Mesendoderm (in vitro differentiated cells): ENCODE results near the gene RCL1.

Experiments used
- DNase-seq: peaks from one replicate; pipeline ENCODE4 v3.0.0; 2013
- H2AK5ac ChIP-seq: 2 replicates; pipeline ENCODE4 v1.6.1; 2013; ENCODE audit warnings: low read length, inconsistent platforms
- H2BK120ac ChIP-seq: 2 replicates; pipeline ENCODE4 v1.6.1; 2013; ENCODE audit warnings: low read depth, mild to moderate bottlenecking, low read length, moderate library complexity, mixed read lengths
- H2BK15ac ChIP-seq: replicated peaks from 2 replicates; pipeline ENCODE4 v1.6.1; 2013; ENCODE audit warnings: low read depth, mild to moderate bottlenecking, moderate library complexity
- H2BK5ac ChIP-seq: 2 replicates; pipeline ENCODE4 v1.6.1; 2013; ENCODE audit warnings: low read length, inconsistent platforms
- H3K18ac ChIP-seq: 2 replicates; pipeline ENCODE4 v1.6.1; 2013; ENCODE audit warnings: mild to moderate bottlenecking, low read length, mixed read lengths
- H3K23ac ChIP-seq: one replicate; pipeline ENCODE4 v1.6.1; 2013; ENCODE audit warnings: low read length
- H3K27ac ChIP-seq: 2 replicates; pipeline ENCODE4 v1.5.1; 2013; ENCODE audit warnings: low read depth, mild to moderate bottlenecking, inconsistent platforms, low read length, moderate library complexity
- H3K27me3 ChIP-seq: 2 replicates; pipeline ENCODE4 v1.6.1; 2013; ENCODE audit warnings: low read length, control low read depth, mild to moderate bottlenecking, inconsistent platforms; ENCODE audit not compliant: insufficient read depth, poor library complexity
- H3K36me3 ChIP-seq: 2 replicates; pipeline ENCODE4 v1.6.1; 2013; ENCODE audit warnings: low read length, inconsistent platforms; ENCODE audit not compliant: control insufficient read depth, insufficient read depth
- H3K4ac ChIP-seq: one replicate; pipeline ENCODE4 v1.6.1; 2013; ENCODE audit warnings: low read depth, mild to moderate bottlenecking, low read length, moderate library complexity
- H3K4me1 ChIP-seq: 2 replicates; pipeline ENCODE4 v1.6.1; 2013; ENCODE audit warnings: low read depth, low read length, inconsistent platforms; ENCODE audit not compliant: control insufficient read depth
- H3K4me2 ChIP-seq: 2 replicates; pipeline ENCODE4 v1.6.1; 2013; ENCODE audit warnings: low read length
- H3K4me3 ChIP-seq: 2 replicates; pipeline ENCODE4 v1.5.1; 2013; ENCODE audit warnings: mild to moderate bottlenecking, low read length
- H3K56ac ChIP-seq: one replicate; pipeline ENCODE4 v1.6.1; 2013; ENCODE audit warnings: low read length
- H3K79me1 ChIP-seq: 2 replicates; pipeline ENCODE4 v1.6.1; 2013; ENCODE audit warnings: low read length, inconsistent platforms
- H3K79me2 ChIP-seq: 2 replicates; pipeline ENCODE4 v1.6.1; 2013; ENCODE audit warnings: mild to moderate bottlenecking, low read length; ENCODE audit not compliant: control insufficient read depth, insufficient read depth
- H3K9ac ChIP-seq: 2 replicates; pipeline ENCODE4 v1.6.1; 2013; ENCODE audit warnings: low read length, inconsistent platforms
- H4K5ac ChIP-seq: one replicate; pipeline ENCODE4 v1.6.1; 2013; ENCODE audit warnings: low read length
- H4K8ac ChIP-seq: one replicate; pipeline ENCODE4 v1.6.1; 2013; ENCODE audit warnings: low read depth, mild to moderate bottlenecking, control low read depth, low read length, moderate library complexity
- WGBS: extraction: QIAGEN DNeasy Blood & Tissue Kit; methylation state at CpG from one replicate; pipeline ENCODE4 v1.1.7; 2013; ENCODE audit warnings: low lambda C conversion rate, missing lambda C conversion rate; ENCODE audit not compliant: insufficient coverage; ENCODE audit errors: extremely low coverage; 5-methylcytosine and 5-hydroxymethylcytosine counted together

The RCL1 gene

GRCh38 chr9:4799033-4799430, 6.3 kb downstream of the RCL1 start:
- Histone ChIP-seq H2AK5ac (no peak overlapping the region), H3K79me1 (peaks cover 13% of the 10 kb centered on the region), H3K4me3 (no peak overlapping the region), H3K56ac (no peak overlapping the region), H4K8ac (no peak overlapping the region), H3K79me2 (peaks cover 75% of the 10 kb centered on the region), H3K23ac (no peak overlapping the region), H3K27ac (no peak overlapping the region), H3K4me1 (peaks cover 7% of the 10 kb centered on the region), H3K18ac (no peak overlapping the region), H3K4ac (no peak overlapping the region), H4K5ac (no peak overlapping the region), H2BK5ac (no peak overlapping the region), H3K4me2 (no peak overlapping the region), H3K9ac (no peak overlapping the region), H3K36me3 (no peaks in the 10 kb centered on the region), H3K27me3 (no peaks in the 10 kb centered on the region), H2BK15ac (no peak overlapping the region), H2BK120ac (no peak overlapping the region)
- DNase-seq, result peak; percentile 3
- WGBS, result no CpG with 5 or more reads among the region's 3 CpGs

- Histone ChIP-seq H3K79me1 (peaks cover 14% of the 10 kb centered on the region), H3K9ac (no peak overlapping the region), H3K79me2 (peaks cover 76% of the 10 kb centered on the region), H2BK5ac (no peak overlapping the region), H3K23ac (no peak overlapping the region), H3K27me3 (no peaks in the 10 kb centered on the region), H2BK15ac (no peak overlapping the region), H2AK5ac (no peak overlapping the region), H3K56ac (no peak overlapping the region), H3K4me1 (peaks cover 3% of the 10 kb centered on the region), H3K36me3 (no peaks in the 10 kb centered on the region), H3K4me2 (no peak overlapping the region), H2BK120ac (no peak overlapping the region), H3K4me3 (no peak overlapping the region), H4K5ac (no peak overlapping the region), H4K8ac (no peak overlapping the region), H3K27ac (no peak overlapping the region), H3K18ac (no peak overlapping the region), H3K4ac (no peak overlapping the region)
- no CpG with 5 or more reads among the region's 3 CpGs for WGBS
- peak; percentile 53 for DNase-seq
Observed at GRCh38 chr9:4799775-4800174, 7.0 kb downstream of the RCL1 start.

- Histone ChIP-seq H3K79me1 (peaks cover 15% of the 10 kb centered on the region), H3K4me3 (no peak overlapping the region), H3K56ac (no peak overlapping the region), H2AK5ac (no peak overlapping the region), H3K23ac (no peak overlapping the region), H2BK120ac (no peak overlapping the region), H3K4me1 (peaks cover 3% of the 10 kb centered on the region), H2BK5ac (no peak overlapping the region), H3K27me3 (no peaks in the 10 kb centered on the region), H3K9ac (no peak overlapping the region), H3K27ac (no peak overlapping the region), H3K4me2 (no peak overlapping the region), H3K18ac (no peak overlapping the region), H3K79me2 (peaks cover 74% of the 10 kb centered on the region), H4K5ac (no peak overlapping the region), H3K4ac (no peak overlapping the region), H2BK15ac (no peak overlapping the region), H4K8ac (no peak overlapping the region), H3K36me3 (no peaks in the 10 kb centered on the region)
- no CpG with 5 or more reads among the region's 6 CpGs for WGBS
- no peak for DNase-seq
Observed at GRCh38 chr9:4801156-4801555, 8.4 kb downstream of the RCL1 start.

GRCh38 chr9:4803670-4804530, 11.2 kb downstream of the RCL1 start:
- Histone ChIP-seq H2BK5ac (no peak overlapping the region), H3K27ac (no peak overlapping the region), H3K56ac (peak overlapping the region; percentile 42), H4K8ac (no peak overlapping the region), H3K4ac (no peak overlapping the region), H3K9ac (no peak overlapping the region), H2AK5ac (no peak overlapping the region), H3K27me3 (no peaks in the 10 kb centered on the region), H2BK120ac (no peak overlapping the region), H3K4me1 (no peaks in the 10 kb centered on the region), H3K79me1 (peaks cover 9% of the 10 kb centered on the region), H2BK15ac (no peak overlapping the region), H3K18ac (no peak overlapping the region), H3K36me3 (no peaks in the 10 kb centered on the region), H3K79me2 (peaks cover 66% of the 10 kb centered on the region), H3K4me3 (no peak overlapping the region), H3K4me2 (no peak overlapping the region), H4K5ac (no peak overlapping the region), H3K23ac (no peak overlapping the region)
- no CpG with 5 or more reads among the region's 27 CpGs for WGBS
- no peak for DNase-seq

- Histone ChIP-seq H2AK5ac (no peak overlapping the region), H3K4ac (no peak overlapping the region), H2BK5ac (no peak overlapping the region), H3K27me3 (no peaks in the 10 kb centered on the region), H3K23ac (no peak overlapping the region), H4K8ac (no peak overlapping the region), H3K4me2 (no peak overlapping the region), H3K36me3 (no peaks in the 10 kb centered on the region), H3K4me1 (no peaks in the 10 kb centered on the region), H3K18ac (no peak overlapping the region), H3K79me1 (peaks cover 9% of the 10 kb centered on the region), H3K56ac (no peak overlapping the region), H3K4me3 (no peak overlapping the region), H3K9ac (no peak overlapping the region), H2BK15ac (no peak overlapping the region), H3K27ac (no peak overlapping the region), H3K79me2 (peaks cover 62% of the 10 kb centered on the region), H2BK120ac (no peak overlapping the region), H4K5ac (no peak overlapping the region)
- DNase-seq, result no peak
- no CpG with 5 or more reads among the region's 28 CpGs for WGBS
Observed at GRCh38 chr9:4804531-4805016, 11.8 kb downstream of the RCL1 start.
